CD4-positive, alpha-beta T cell (primary cell): ENCODE measurements around the gene SGMS2. TPM values are rescaled to one million over a fixed set of nuclear protein-coding genes. Genes with fewer than 3 reads are reported as not detected.

Experiments
- ATAC-seq: fragments of 200-7000 bp; cut with Tn5 transposase; one replicate; pipeline ENCODE4 v1.10.0; 2022; ENCODE audit warnings: mild to moderate bottlenecking; ENCODE audit not compliant: poor library complexity
- CTCF ChIA-PET: fragments of 350-600 bp; sonication (Branson Sonifier 250); formaldehyde crosslinking; loops from one replicate; lab custom pipeline; 2021; ENCODE audit warnings: antibody characterized with exemption, inconsistent platforms; lab: Charles Lee
- POLR2A ChIA-PET: fragments of 350-600 bp; sonication (Branson Sonifier 250); formaldehyde crosslinking; loops from one replicate; lab custom pipeline; 2021; ENCODE audit warnings: antibody characterized with exemption, inconsistent platforms; lab: Charles Lee
- DNase-seq, 14 experiments: peaks; one replicate each; pipeline ENCODE4 v3.0.0-alpha.2; 2013 to 2020; ENCODE audit warnings: mixed read lengths in 2 of 14
- H3K27ac ChIP-seq, 2 donors: one replicate each; pipeline versions ENCODE4 v1.5.1 to v1.7.0; 2013; ENCODE audit warnings: low read length in 2 of 2, low read depth in 1 of 2, mild to moderate bottlenecking in 1 of 2
- H3K27me3 ChIP-seq, 2 experiments: 1 replicate in 1 of 2; 2 replicates in 1 of 2; pipeline versions ENCODE4 v1.6.1 to v1.7.0; 2013; ENCODE audit warnings: low read length in 2 of 2, control low read depth in 1 of 2, mild to moderate bottlenecking in 1 of 2, moderate library complexity in 1 of 2; ENCODE audit not compliant: insufficient read depth in 2 of 2, control insufficient read depth in 1 of 2
- H3K36me3 ChIP-seq: one replicate; pipeline ENCODE4 v1.6.1; 2013; ENCODE audit warnings: low read length, control low read depth; ENCODE audit not compliant: insufficient read depth
- H3K4me1 ChIP-seq: one replicate; pipeline ENCODE4 v1.6.1; 2013; ENCODE audit warnings: low read length, control low read depth; ENCODE audit not compliant: insufficient read depth
- H3K4me3 ChIP-seq: one replicate; pipeline ENCODE4 v1.5.1; 2013; ENCODE audit warnings: mild to moderate bottlenecking, low read length, moderate library complexity
- H3K9me3 ChIP-seq, 2 experiments: 1 replicate in 1 of 2; 2 replicates in 1 of 2; pipeline versions ENCODE4 v1.6.1 to v1.7.0; 2013; ENCODE audit warnings: low read length in 2 of 2, mild to moderate bottlenecking in 2 of 2, control low read depth in 1 of 2, moderate library complexity in 1 of 2; ENCODE audit not compliant: control insufficient read depth in 1 of 2, insufficient read depth in 1 of 2
- H3K27ac Mint-ChIP-seq: one replicate; pipeline ENCODE4 v1.8.0; 2020; ENCODE audit warnings: mixed read lengths
- H3K27me3 Mint-ChIP-seq: one replicate; pipeline ENCODE4 v1.8.0; 2021; ENCODE audit warnings: mixed read lengths
- H3K36me3 Mint-ChIP-seq: one replicate; pipeline ENCODE4 v1.8.0; 2021; ENCODE audit warnings: low read depth, mixed read lengths
- H3K4me1 Mint-ChIP-seq: one replicate; pipeline ENCODE4 v1.8.0; 2021; ENCODE audit warnings: low read depth, mixed read lengths
- H3K4me3 Mint-ChIP-seq: one replicate; pipeline ENCODE4 v1.8.0; 2020; ENCODE audit warnings: mild to moderate bottlenecking, mixed read lengths
- H3K9me3 Mint-ChIP-seq: one replicate; pipeline ENCODE4 v1.8.0; 2020; ENCODE audit warnings: mixed read lengths
- intact Hi-C, 2 experiments: fragments of 100-400 bp; cut with DNase I in 1 of 2; cut with micrococcal nuclease in 1 of 2; formaldehyde crosslinking; loops; one replicate each; pipeline versions ENCODE4 v1.15.1 to v1.9.0; 2023 to 2025; cut with DNase I, micrococcal nuclease
- total RNA-seq, 174 experiments: library from RNA in 2 of 174; stranded (reverse) in 2 of 174; gene quantifications; one replicate each; pipeline ENCODE4 v1.2.3 and lab custom pipeline; 2021 to 2026
- TF ChIP-seq, protein P1 (sequence below): fragments of 200-600 bp; IDR thresholded peaks from one replicate; pipeline ENCODE4 v1.8.0; 2022; ENCODE audit warnings: antibody characterized with exemption, mild to moderate bottlenecking

Gene SGMS2
- total RNA-seq, 2 experiments from 2014 or later = 0.08 TPM; not detected in 1

DNA sequence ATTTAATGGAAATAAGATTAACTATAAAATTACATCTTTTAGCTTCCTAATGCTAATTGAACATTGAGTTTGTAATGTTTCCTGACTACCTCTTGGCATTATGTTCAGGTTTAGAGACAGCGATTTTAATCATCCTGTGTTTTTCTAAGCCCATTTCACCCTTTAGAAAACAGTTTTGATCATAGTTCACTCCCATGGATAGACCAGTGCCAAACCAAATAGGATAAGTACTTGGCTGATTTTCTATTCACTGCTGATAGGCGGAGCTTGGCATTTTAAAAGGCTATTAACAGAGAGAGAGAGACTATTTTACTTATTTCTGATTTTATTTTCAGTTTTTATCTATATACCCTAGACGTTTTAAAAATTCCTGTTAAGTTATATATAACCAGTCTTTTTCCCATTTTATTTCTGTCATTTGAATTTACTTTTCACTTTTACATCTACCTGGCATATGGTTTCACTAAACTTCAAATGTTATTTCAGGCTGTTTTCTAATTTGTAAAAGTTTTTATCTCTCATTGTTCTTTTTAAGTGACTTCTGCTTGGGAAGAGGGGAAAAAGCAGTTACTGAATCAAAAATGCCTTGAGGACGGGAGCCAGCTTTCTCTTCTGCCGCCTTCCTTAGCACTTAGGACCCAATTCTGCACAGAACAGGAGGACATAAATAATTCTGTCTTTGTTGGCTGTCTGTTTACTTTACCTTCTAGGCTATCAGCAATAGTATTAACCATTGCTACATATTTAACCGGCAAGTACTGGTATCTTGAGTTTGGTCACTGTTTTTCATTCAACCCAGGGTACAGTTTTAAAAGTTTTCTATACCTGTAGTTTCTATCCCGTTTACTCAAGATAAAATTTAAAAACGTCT lies 46.4 kb downstream of the SGMS2 start:
- no peak overlapping the region for H3K4me3 ChIP-seq
- intact Hi-C loops = no loop called here
- H3K27me3 Mint-ChIP-seq = no peaks in the 10 kb centered on the region
- H3K36me3 Mint-ChIP-seq = no peaks in the 10 kb centered on the region
- no peaks in the 10 kb centered on the region for H3K4me1 ChIP-seq
- peaks cover 0 to 10% of the 10 kb centered on the region in 2 experiments for H3K27me3 ChIP-seq
- no peaks in the 10 kb centered on the region for H3K4me1 Mint-ChIP-seq
- ATAC-seq = no peak
- DNase-seq = no peak
- ChIA-PET CTCF (no interaction called here), POLR2A (no interaction called here)
- H3K27ac Mint-ChIP-seq = no peak overlapping the region
- H3K4me3 Mint-ChIP-seq = no peak overlapping the region
- H3K36me3 ChIP-seq = no peaks in the 10 kb centered on the region
- H3K27ac ChIP-seq = no peak overlapping the region
- no peaks in the 10 kb centered on the region for H3K9me3 Mint-ChIP-seq
- TF ChIP-seq, protein P1, sequence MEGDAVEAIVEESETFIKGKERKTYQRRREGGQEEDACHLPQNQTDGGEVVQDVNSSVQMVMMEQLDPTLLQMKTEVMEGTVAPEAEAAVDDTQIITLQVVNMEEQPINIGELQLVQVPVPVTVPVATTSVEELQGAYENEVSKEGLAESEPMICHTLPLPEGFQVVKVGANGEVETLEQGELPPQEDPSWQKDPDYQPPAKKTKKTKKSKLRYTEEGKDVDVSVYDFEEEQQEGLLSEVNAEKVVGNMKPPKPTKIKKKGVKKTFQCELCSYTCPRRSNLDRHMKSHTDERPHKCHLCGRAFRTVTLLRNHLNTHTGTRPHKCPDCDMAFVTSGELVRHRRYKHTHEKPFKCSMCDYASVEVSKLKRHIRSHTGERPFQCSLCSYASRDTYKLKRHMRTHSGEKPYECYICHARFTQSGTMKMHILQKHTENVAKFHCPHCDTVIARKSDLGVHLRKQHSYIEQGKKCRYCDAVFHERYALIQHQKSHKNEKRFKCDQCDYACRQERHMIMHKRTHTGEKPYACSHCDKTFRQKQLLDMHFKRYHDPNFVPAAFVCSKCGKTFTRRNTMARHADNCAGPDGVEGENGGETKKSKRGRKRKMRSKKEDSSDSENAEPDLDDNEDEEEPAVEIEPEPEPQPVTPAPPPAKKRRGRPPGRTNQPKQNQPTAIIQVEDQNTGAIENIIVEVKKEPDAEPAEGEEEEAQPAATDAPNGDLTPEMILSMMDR = no peak
- no peaks in the 10 kb centered on the region for H3K9me3 ChIP-seq

DNA sequence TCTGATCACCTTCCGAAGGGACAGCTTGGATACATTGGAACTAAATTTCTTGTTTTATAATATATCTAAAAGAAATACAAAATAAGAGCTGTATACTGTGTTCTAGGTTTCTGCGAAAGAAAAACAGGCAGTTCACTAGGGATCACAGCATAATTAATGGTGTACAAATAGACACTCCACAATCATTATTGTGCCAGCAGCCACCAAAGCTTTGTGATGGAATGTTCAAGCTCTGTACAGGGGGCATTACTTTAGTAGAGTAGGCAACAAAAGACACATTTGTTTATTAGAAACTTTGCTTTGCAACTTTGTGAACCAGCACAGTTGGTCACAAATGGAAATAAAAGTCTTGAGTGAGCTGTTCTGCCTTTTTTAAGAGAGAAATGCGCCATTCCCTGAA lies 49.3 kb downstream of the SGMS2 start:
- Histone ChIP-seq H3K9me3 (no peaks in the 10 kb centered on the region), H3K4me3 (no peak overlapping the region), H3K27ac (no peak overlapping the region), H3K4me1 (no peaks in the 10 kb centered on the region), H3K36me3 (no peaks in the 10 kb centered on the region), H3K27me3 (peaks cover 0 to 10% of the 10 kb centered on the region in 2 experiments)
- Mint-ChIP-seq H3K27ac (no peak overlapping the region), H3K36me3 (no peaks in the 10 kb centered on the region), H3K9me3 (no peaks in the 10 kb centered on the region), H3K27me3 (peaks cover 4% of the 10 kb centered on the region), H3K4me1 (no peaks in the 10 kb centered on the region), H3K4me3 (no peak overlapping the region)
- ChIA-PET CTCF (no interaction called here), POLR2A (no interaction called here)
- intact Hi-C loops = no loop called here
- DNase-seq = no peak
- no peak for ATAC-seq
- TF ChIP-seq, protein P1 = no peak

DNA sequence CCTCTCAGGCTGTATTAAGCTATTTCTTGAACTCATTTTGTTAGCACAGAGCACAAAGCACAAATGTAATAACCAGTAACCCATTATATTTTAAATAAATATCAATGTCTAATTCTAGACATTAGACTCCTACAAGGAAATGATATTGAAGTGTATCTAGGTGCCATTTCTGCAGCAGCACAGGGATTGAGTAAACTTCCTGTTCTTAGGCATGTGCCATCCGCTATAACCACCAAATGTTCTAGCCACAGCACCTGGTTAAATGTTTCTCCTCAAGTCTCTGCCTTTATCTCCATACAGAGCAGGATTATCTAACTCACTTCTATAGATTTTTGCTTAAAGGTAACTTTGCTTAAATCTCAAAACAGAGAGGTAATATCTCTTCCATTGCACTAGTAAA lies 51.4 kb downstream of the SGMS2 start:
- ChIA-PET CTCF (no interaction called here), POLR2A (no interaction called here)
- Histone ChIP-seq H3K27ac (no peak overlapping the region), H3K27me3 (peaks cover 0 to 10% of the 10 kb centered on the region in 2 experiments), H3K9me3 (no peaks in the 10 kb centered on the region), H3K36me3 (no peaks in the 10 kb centered on the region), H3K4me3 (no peak overlapping the region), H3K4me1 (no peaks in the 10 kb centered on the region)
- intact Hi-C loops = no loop called here
- Mint-ChIP-seq H3K4me3 (no peak overlapping the region), H3K9me3 (no peaks in the 10 kb centered on the region), H3K27ac (no peak overlapping the region), H3K36me3 (no peaks in the 10 kb centered on the region), H3K27me3 (peaks cover 4% of the 10 kb centered on the region), H3K4me1 (no peaks in the 10 kb centered on the region)
- ATAC-seq = no peak
- TF ChIP-seq, protein P1 = no peak
- DNase-seq = no peak
